ENCODE data around the gene EPAS1.

Gene EPAS1

GRCh38 chr2:46430413-46430812 is 133.2 kb downstream of the EPAS1 start:
- in situ Hi-C loops (cut with HindIII; ENCODE audit: low sequenced_read_pairs) = no loop called here
- DNase-seq (ENCODE audit: low read depth, low spot score) = no peak
- TF ChIP-seq CTCF (IDR thresholded peaks at IDR 0.05; ENCODE audit: low read depth, low read length) = no peak
- no peak overlapping the region for H3K4me3 ChIP-seq (ENCODE audit: low read depth, low read length)

- TF ChIP-seq CTCF (IDR thresholded peaks at IDR 0.05; ENCODE audit: low read depth, low read length) = no peak
- no peak overlapping the region for H3K4me3 ChIP-seq (ENCODE audit: low read depth, low read length)
- in situ Hi-C loops (cut with HindIII; ENCODE audit: low sequenced_read_pairs) = no loop called here
- no peak for DNase-seq (ENCODE audit: low read depth, low spot score)
These were observed 133.8 kb downstream of the EPAS1 start for GRCh38 chr2:46430992-46431391.

- no peak overlapping the region for H3K4me3 ChIP-seq (ENCODE audit: low read depth, low read length)
- no peak for TF ChIP-seq CTCF (IDR thresholded peaks at IDR 0.05; ENCODE audit: low read depth, low read length)
- in situ Hi-C loops (cut with HindIII; ENCODE audit: low sequenced_read_pairs) = no loop called here
- DNase-seq (ENCODE audit: low read depth, low spot score) = no peak
These were observed 134.5 kb downstream of the EPAS1 start for GRCh38 chr2:46431481-46432235.

GRCh38 chr2:46434851-46435273 is 137.7 kb downstream of the EPAS1 start:
- peak; percentile 79 for DNase-seq (ENCODE audit: low read depth, low spot score)
- TF ChIP-seq CTCF (IDR thresholded peaks at IDR 0.05; ENCODE audit: low read depth, low read length) = no peak
- no peak overlapping the region for H3K4me3 ChIP-seq (ENCODE audit: low read depth, low read length)
- in situ Hi-C loops (cut with HindIII; ENCODE audit: low sequenced_read_pairs) = no loop called here

GRCh38 chr2:46435353-46435752 is 138.1 kb downstream of the EPAS1 start:
- no peak for DNase-seq (ENCODE audit: low read depth, low spot score)
- in situ Hi-C loops (cut with HindIII; ENCODE audit: low sequenced_read_pairs) = no loop called here
- TF ChIP-seq CTCF (IDR thresholded peaks at IDR 0.05; ENCODE audit: low read depth, low read length) = no peak
- H3K4me3 ChIP-seq (ENCODE audit: low read depth, low read length) = no peak overlapping the region

GRCh38 chr2:46435796-46436360 is 138.7 kb downstream of the EPAS1 start:
- no peak for DNase-seq (ENCODE audit: low read depth, low spot score)
- in situ Hi-C loops (cut with HindIII; ENCODE audit: low sequenced_read_pairs) = no loop called here
- H3K4me3 ChIP-seq (ENCODE audit: low read depth, low read length) = no peak overlapping the region
- TF ChIP-seq CTCF (IDR thresholded peaks at IDR 0.05; ENCODE audit: low read depth, low read length) = no peak
